Measurements from ENCODE around the gene USP43.

The USP43 gene

GRCh38 chr17:9611557-9611956 is 33.8 kb upstream of the USP43 start:
- ChIA-PET POLR2A (no interaction called here), CTCF (interaction anchor here (0.7 kb wide), 1 partner anchor 14 kb away, joined by 3 read pairs; no protein-coding TSS in a partner anchor)
- no peaks in the 10 kb centered on the region for H3K36me3 ChIP-seq (ENCODE audit: control insufficient read depth in 2 of 2, insufficient read depth in 1 of 2, low read length in 2 of 2)
- no peaks in the 10 kb centered on the region for H3K9me3 ChIP-seq (ENCODE audit: control insufficient read depth, insufficient read depth, low read depth, low read length)
- TF ChIP-seq ATF2 (tag by site-specific recombination; IDR thresholded peaks at IDR 0.05; ENCODE audit: low read depth) (peak; percentile 64), GLI4 (tag by site-specific recombination; IDR thresholded peaks at IDR 0.05) (no peak), ZBTB44 (tag by site-specific recombination; IDR thresholded peaks at IDR 0.05) (no peak)
- H3K4me3 ChIP-seq (ENCODE audit: low read depth, low read length), result no peak overlapping the region
- no peak overlapping the region for H3K27ac ChIP-seq (ENCODE audit: extremely low read depth, low read depth, low read length)
- H3K4me1 ChIP-seq (ENCODE audit: control insufficient read depth, insufficient read depth, low read length), result 0 out of 2 replicates have a peak, but pooled peaks cover 4% of the 10 kb centered on the region

DNA sequence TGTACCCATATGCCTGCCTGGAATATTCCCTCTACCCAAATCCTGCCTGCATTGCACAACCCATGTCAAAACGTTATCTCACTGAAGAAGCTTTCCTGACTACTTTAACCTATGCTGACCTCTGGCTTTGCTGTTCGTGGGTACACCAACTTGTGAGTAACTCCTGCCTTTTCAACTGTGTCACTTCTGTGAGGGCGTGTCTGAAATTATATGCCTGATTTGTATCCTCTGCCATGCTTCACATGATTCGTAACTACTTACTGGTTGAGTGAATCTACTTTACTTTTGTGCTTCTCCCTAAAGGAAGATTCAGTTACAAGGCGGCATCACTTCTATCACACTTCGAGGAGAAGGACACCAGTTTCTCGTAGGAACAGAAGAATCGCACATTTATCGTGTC is 33.3 kb upstream of the USP43 start:
- H3K9me3 ChIP-seq (ENCODE audit: control insufficient read depth, insufficient read depth, low read depth, low read length), result no peaks in the 10 kb centered on the region
- no peaks in the 10 kb centered on the region for H3K36me3 ChIP-seq (ENCODE audit: control insufficient read depth in 2 of 2, insufficient read depth in 1 of 2, low read length in 2 of 2)
- ChIA-PET CTCF (interaction anchor here (0.7 kb wide), 1 partner anchor 14 kb away, joined by 3 read pairs; no protein-coding TSS in a partner anchor), POLR2A (interaction anchor here (0.6 kb wide), 1 partner anchor 205 kb away, joined by 3 read pairs; no protein-coding TSS in a partner anchor)
- no peak for TF ChIP-seq ZFP3 (tag by site-specific recombination; IDR thresholded peaks at IDR 0.05; ENCODE audit: low read depth)
- no peak for TF ChIP-seq ZNF776 (tag by site-specific recombination; IDR thresholded peaks at IDR 0.05; ENCODE audit: borderline replicate concordance)
- no peak for TF ChIP-seq ZNF521 (tag by site-specific recombination; IDR thresholded peaks at IDR 0.05)
- TF ChIP-seq ZNF239 (tag by site-specific recombination; IDR thresholded peaks at IDR 0.05), result no peak
- TF ChIP-seq, protein P1, sequence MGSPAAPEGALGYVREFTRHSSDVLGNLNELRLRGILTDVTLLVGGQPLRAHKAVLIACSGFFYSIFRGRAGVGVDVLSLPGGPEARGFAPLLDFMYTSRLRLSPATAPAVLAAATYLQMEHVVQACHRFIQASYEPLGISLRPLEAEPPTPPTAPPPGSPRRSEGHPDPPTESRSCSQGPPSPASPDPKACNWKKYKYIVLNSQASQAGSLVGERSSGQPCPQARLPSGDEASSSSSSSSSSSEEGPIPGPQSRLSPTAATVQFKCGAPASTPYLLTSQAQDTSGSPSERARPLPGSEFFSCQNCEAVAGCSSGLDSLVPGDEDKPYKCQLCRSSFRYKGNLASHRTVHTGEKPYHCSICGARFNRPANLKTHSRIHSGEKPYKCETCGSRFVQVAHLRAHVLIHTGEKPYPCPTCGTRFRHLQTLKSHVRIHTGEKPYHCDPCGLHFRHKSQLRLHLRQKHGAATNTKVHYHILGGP (tag by site-specific recombination; IDR thresholded peaks at IDR 0.05), result no peak
- no peak for TF ChIP-seq ZNF621 (tag by site-specific recombination; IDR thresholded peaks at IDR 0.05)
- TF ChIP-seq PRDM6 (tag by site-specific recombination; IDR thresholded peaks at IDR 0.05), result no peak
- no peak for TF ChIP-seq ZNF449 (tag by site-specific recombination; IDR thresholded peaks at IDR 0.05)
- no peak for TF ChIP-seq BCL11A (tag by site-specific recombination; IDR thresholded peaks at IDR 0.05; ENCODE audit: low read depth)
- no peak for TF ChIP-seq ZNF221 (tag by site-specific recombination; IDR thresholded peaks at IDR 0.05; ENCODE audit: borderline replicate concordance)
- TF ChIP-seq ZNF624 (tag by site-specific recombination; IDR thresholded peaks at IDR 0.05), result no peak
- TF ChIP-seq ZNF514 (tag by site-specific recombination; IDR thresholded peaks at IDR 0.05), result no peak
- no peak for TF ChIP-seq ZNF248 (tag by site-specific recombination; IDR thresholded peaks at IDR 0.05)
- no peak for TF ChIP-seq OVOL3 (tag by site-specific recombination; IDR thresholded peaks at IDR 0.05)
- no peak for TF ChIP-seq ZNF600 (tag by site-specific recombination; IDR thresholded peaks at IDR 0.05)
- no peak for TF ChIP-seq PRDM1 (tag by site-specific recombination; IDR thresholded peaks at IDR 0.05)
- TF ChIP-seq ATF2 (tag by site-specific recombination; IDR thresholded peaks at IDR 0.05; ENCODE audit: low read depth), result no peak
- H3K4me3 ChIP-seq (ENCODE audit: low read depth, low read length), result no peak overlapping the region
- H3K27ac ChIP-seq (ENCODE audit: extremely low read depth, low read depth, low read length), result no peak overlapping the region
- 0 out of 2 replicates have a peak, but pooled peaks cover 4% of the 10 kb centered on the region for H3K4me1 ChIP-seq (ENCODE audit: control insufficient read depth, insufficient read depth, low read length)

Measured in HEK293 (cell line).